IgD-negative memory B cell (primary cell): Measurements from ENCODE around the gene FRMD8. TPM values are rescaled to one million over a fixed set of nuclear protein-coding genes. Genes with fewer than 3 reads are reported as not detected.
A peak's percentile ranks its signal among the peaks of the same experiment; 100 is the strongest.

Source experiments
- H3K27ac Mint-ChIP-seq, 3 donors: one replicate each; pipeline ENCODE4 v1.8.0; 2020 to 2022; ENCODE audit warnings: mild to moderate bottlenecking in 3 of 3, mixed read lengths in 3 of 3, moderate library complexity in 1 of 3
- H3K27me3 Mint-ChIP-seq: one replicate; pipeline ENCODE4 v1.8.0; 2021; ENCODE audit warnings: mixed read lengths
- H3K36me3 Mint-ChIP-seq: one replicate; pipeline ENCODE4 v1.8.0; 2020; ENCODE audit warnings: mild to moderate bottlenecking, mixed read lengths
- H3K4me1 Mint-ChIP-seq, 3 donors: one replicate each; pipeline ENCODE4 v1.8.0; 2020 to 2022; ENCODE audit warnings: mixed read lengths in 3 of 3, mild to moderate bottlenecking in 1 of 3
- H3K4me3 Mint-ChIP-seq, 4 donors: one replicate each; pipeline ENCODE4 v1.8.0; 2020 to 2022; ENCODE audit warnings: mild to moderate bottlenecking in 4 of 4, mixed read lengths in 4 of 4, moderate library complexity in 3 of 4
- H3K9me3 Mint-ChIP-seq, 3 donors: one replicate each; pipeline ENCODE4 v1.8.0; 2020 to 2021; ENCODE audit warnings: mixed read lengths in 3 of 3, mild to moderate bottlenecking in 1 of 3
- polyA plus RNA-seq: library from polyadenylated mRNA; unstranded; fragments of 300-500 nt; fragmentation: Illumina TruSeq; gene quantifications from one replicate; pipeline ENCODE4 v1.2.3, GENCODE V29; 2021

Gene FRMD8
- polyA plus RNA-seq, 1 donor from 2014 or later = 54.2 TPM

DNA sequence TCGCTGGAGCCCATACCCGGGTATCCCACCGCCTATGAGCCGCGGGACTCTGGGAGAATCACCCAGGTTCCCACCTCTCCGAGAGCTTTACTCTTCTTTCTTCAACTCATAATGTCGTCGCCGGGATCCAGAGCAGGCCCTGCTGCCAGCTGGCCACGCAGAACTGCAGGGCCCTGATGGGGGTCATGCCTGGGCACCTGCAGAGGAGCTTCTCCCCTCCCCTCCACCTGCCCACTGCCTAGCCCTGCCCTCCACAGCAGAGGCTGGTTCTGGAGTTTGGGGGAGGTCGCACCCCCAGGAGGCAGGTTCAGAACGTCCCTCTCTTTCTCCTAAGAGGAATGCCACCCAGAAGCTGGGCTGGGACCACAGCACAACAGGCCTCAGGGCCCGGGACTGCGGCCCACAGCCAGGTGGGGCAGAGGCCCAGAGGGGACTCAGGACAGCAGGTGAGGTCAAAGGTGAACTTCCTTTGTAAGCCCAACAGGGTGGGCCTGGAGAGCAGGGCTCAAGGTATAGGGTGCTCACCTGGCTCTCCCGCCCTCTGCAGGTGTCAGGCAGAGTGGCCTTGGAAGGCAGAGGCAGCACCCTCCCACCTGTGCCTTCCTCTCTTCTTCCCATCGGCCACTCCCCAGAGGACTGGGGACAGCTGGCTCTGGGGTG is 5.8 kb upstream of the FRMD8 start:
- peaks cover 20 to 28% (median 28%) of the 10 kb centered on the region in 3 donors for H3K4me1 Mint-ChIP-seq
- H3K36me3 Mint-ChIP-seq = no peaks in the 10 kb centered on the region
- no peaks in the 10 kb centered on the region for H3K27me3 Mint-ChIP-seq

DNA sequence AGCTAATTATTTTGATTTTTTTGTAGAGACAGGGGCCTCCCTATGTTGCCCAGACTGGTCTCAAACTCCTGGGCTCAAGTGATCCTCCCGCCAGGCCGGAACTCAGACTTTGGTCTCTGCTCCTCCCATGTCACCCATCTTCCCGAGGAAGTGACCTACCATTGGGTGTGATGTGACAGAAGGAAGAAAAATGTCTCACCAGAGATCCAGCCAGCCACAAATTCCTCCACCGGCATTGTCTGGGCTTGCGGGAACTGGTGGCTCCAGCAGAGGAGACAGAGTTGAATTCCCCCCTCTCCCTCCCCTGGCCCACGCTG is 4.8 kb upstream of the FRMD8 start:
- Mint-ChIP-seq H3K27me3 (no peaks in the 10 kb centered on the region), H3K4me1 (peaks cover 20 to 28% (median 28%) of the 10 kb centered on the region in 3 donors), H3K27ac (peak overlapping the region; percentile 86 to 99 (median 93)), H3K36me3 (no peaks in the 10 kb centered on the region), H3K9me3 (no peaks in the 10 kb centered on the region), H3K4me3 (peak overlapping the region; percentile 89 to 99 (median 92))

More for the DNA sequence above, 5.8 kb upstream of the FRMD8 start:
- Mint-ChIP-seq H3K9me3 (no peaks in the 10 kb centered on the region), H3K27ac (peak overlapping the region in 2 of 3 donors; percentile 86 to 93), H3K4me3 (peak overlapping the region in 2 of 4 donors; percentile 32 to 77)

DNA sequence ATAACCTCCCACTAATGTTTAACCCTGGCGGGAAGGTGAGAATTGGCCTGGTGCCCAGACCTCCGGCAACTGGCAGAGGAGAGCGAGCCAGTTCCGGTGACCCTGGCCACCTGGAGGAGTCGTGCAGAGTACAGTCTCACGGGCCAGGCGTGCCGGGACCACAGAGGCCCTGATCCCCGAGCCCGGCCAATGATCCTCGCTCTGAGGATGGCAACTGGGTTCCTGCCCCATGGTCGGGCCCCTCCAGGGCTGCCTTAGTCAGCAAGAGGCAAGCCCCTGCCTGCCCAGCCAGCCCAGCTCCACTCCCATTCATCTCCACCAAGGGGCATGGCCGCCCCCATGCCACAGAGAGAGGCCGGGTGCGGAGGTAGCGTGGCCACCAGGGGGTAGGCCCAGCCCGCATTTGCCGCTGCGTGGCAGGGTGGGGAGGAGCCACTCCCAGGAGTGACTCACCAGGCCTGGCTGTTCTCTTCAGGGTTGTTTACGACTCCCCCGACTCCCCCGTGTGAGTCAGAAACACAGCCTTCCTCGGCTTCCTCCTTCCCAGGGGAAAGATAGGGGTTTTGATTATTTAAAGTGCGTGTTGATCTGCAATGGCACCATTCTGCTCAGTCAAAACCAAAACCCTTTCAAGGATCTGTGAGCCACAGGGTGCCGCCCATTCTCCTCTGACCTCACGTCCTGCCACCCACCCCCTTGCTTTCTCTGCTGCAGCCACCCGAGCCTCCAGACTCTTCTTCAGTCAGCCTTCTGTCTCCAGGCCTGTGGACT is 4.2 kb upstream of the FRMD8 start, which contains the start of gene SLC25A45:
TSS of gene SLC25A45 (minus strand) at position 614 of the 771 bp plus-strand sequence. CDS start 695 bp downstream, outside the sequence.
- Mint-ChIP-seq H3K27ac (peak within 1 kb of the TSS; percentile 86 to 99 (median 93)), H3K4me1 (peaks cover 20 to 28% (median 28%) of the 10 kb centered on the region in 3 donors), H3K9me3 (no peaks in the 10 kb centered on the region), H3K4me3 (peak within 1 kb of the TSS; percentile 89 to 99 (median 92)), H3K36me3 (no peaks in the 10 kb centered on the region), H3K27me3 (no peaks in the 10 kb centered on the region)

DNA sequence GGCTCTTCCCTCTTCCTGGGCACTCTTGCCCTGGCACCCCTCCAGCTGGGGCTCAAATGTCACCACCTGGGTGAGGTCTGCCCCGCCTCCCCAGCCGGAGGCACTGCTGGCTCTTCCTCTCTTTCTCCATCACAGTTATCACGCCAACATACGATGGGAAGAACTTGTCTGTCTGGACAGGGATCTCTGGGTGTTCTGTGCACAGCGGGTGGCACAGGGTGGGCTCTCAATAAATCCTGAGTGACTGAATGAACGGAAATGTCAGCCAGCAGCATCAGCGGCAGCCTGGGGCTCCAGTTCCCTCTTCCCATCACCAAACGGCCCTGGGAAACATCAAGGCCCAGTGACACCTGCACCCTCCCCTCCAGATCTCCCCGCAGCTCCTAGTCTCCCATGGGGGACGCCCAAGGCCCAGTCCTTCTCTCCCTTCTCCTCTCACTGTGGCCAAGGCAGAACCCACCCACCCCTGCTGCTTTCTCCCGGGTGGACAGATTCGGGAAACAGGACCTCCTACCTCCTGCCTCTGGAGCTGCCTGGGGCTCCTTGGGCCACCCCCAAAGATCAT is 3.6 kb upstream of the FRMD8 start:
- H3K27ac Mint-ChIP-seq = peak overlapping the region; percentile 86 to 99 (median 93)
- no peaks in the 10 kb centered on the region for H3K36me3 Mint-ChIP-seq
- H3K27me3 Mint-ChIP-seq = no peaks in the 10 kb centered on the region
- H3K4me1 Mint-ChIP-seq = peaks cover 18 to 25% (median 23%) of the 10 kb centered on the region in 3 donors
- H3K9me3 Mint-ChIP-seq = no peaks in the 10 kb centered on the region
- peak overlapping the region; percentile 89 to 99 (median 92) for H3K4me3 Mint-ChIP-seq

DNA sequence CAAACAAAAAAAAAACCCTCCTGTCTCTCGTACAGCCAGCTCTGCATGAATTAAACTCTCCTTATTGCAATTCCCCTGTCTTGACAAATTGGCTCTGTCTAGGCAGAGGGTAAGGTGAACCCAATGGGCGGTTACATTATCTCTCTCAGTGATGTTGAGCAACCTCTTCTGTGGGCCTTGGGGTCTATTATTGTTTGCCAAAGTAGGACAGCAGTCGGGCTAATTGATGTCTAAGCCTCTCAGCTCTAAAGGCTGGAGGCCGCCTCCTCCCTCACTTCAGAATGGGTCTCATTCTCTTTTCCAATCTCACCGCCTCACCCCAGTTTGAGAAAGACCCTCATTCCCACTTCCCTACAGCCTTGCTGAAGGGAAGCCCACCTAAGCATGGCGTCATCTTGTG is 2.7 kb upstream of the FRMD8 start:
- Mint-ChIP-seq H3K4me3 (peak overlapping the region; percentile 50 to 89 (median 74)), H3K4me1 (peaks cover 18 to 26% (median 23%) of the 10 kb centered on the region in 3 donors)

DNA sequence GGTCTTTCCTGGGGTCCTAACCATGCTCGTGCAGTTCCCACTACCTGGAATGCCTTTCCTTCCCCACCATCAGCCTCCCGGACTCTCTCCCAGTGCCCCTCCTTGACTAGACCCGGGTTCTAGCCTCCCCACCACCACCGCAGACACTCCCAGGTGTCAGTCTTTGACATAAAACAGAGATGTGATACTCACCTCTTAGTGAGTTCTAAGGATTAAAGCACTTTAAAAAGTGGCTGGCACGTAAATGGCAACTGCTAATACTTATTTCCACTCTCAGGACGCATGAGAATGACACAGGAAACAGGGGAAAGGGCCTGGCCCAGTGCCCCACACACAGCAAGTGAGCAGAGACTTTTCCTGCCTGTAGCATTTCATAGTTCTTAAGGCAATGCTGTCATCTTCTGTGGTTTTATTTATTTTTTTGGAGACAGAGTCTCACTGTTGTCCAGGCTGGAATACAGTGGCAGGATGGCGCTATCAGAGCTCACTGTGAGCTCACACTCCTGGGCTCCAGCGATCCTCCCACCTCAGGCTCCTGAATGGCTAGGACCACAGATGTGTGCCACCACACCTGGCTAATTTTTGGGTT is 2.0 kb upstream of the FRMD8 start:
- Mint-ChIP-seq H3K9me3 (no peaks in the 10 kb centered on the region), H3K36me3 (no peaks in the 10 kb centered on the region), H3K27me3 (no peaks in the 10 kb centered on the region), H3K27ac (peak overlapping the region; percentile 16 to 92 (median 85)), H3K4me3 (peak overlapping the region; percentile 50 to 89 (median 66)), H3K4me1 (peaks cover 20 to 29% (median 26%) of the 10 kb centered on the region in 3 donors)

More for the DNA sequence above, 2.7 kb upstream of the FRMD8 start:
- H3K36me3 Mint-ChIP-seq = no peaks in the 10 kb centered on the region
- no peaks in the 10 kb centered on the region for H3K27me3 Mint-ChIP-seq
- peak overlapping the region; percentile 16 to 93 (median 92) for H3K27ac Mint-ChIP-seq
- H3K9me3 Mint-ChIP-seq = no peaks in the 10 kb centered on the region

- Mint-ChIP-seq H3K4me1 (peaks cover 14 to 32% (median 20%) of the 10 kb centered on the region in 3 donors), H3K27ac (peak overlapping the region in 2 of 3 donors; percentile 26 to 39), H3K36me3 (no peaks in the 10 kb centered on the region), H3K9me3 (no peaks in the 10 kb centered on the region), H3K27me3 (no peaks in the 10 kb centered on the region), H3K4me3 (peak overlapping the region; percentile 62 to 89 (median 84))
These were observed 2.3 kb downstream of the FRMD8 start for GRCh38 chr11:65388731-65389130.

- H3K4me1 Mint-ChIP-seq = peaks cover 13 to 27% (median 13%) of the 10 kb centered on the region in 3 donors
- H3K27me3 Mint-ChIP-seq = no peaks in the 10 kb centered on the region
- peak overlapping the region in 2 of 4 donors; percentile 79 to 89 for H3K4me3 Mint-ChIP-seq
- H3K9me3 Mint-ChIP-seq = no peaks in the 10 kb centered on the region
- peak overlapping the region; percentile 2 to 39 (median 26) for H3K27ac Mint-ChIP-seq
- H3K36me3 Mint-ChIP-seq = no peaks in the 10 kb centered on the region
These were observed 3.0 kb downstream of the FRMD8 start for GRCh38 chr11:65389294-65389980.

DNA sequence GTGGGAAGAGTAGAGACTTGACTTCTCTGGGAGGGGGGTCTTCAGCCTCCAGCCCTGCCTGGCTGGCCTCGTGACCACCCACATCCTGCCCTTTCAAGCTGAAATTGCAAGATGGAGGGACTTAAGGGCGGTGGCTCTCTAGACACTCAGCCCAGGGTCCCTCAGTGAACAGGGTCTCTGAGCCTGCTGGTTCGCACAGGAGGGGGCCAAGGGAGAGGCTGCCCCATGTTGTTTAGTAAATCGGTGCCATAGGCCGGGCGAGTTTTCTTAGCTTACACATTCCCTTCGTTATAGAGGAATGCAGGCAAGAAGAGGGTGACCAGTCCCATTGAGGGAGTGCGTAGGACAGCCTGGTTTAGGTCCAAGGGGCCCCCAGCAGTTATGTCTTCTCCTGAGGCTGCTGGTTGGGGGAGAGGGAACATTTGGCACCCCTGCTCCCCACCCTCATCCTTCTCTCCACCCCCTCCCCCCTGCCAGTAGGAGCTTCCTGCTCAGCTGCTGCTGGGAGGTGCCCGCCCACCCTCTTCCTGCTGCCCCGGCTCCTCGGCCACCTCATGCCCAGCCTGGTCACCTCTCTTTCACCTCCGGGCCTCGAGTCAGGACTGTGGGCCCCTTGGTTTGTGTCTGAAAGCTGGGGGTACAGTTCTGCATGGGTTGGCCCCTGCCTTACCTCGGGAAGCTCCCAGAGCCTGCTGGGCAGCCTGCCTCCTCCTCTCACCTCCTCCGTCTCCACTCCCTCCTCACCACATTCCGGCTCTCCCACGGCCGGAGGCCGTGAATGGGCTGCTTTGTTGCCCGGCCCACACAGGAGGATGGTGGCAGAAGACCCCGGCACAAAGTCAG is 3.9 kb downstream of the FRMD8 start:
- peak overlapping the region in 2 of 4 donors; percentile 39 to 55 for H3K4me3 Mint-ChIP-seq
- H3K4me1 Mint-ChIP-seq = peaks cover 11 to 26% (median 13%) of the 10 kb centered on the region in 3 donors
- no peaks in the 10 kb centered on the region for H3K9me3 Mint-ChIP-seq
- no peaks in the 10 kb centered on the region for H3K27me3 Mint-ChIP-seq
- H3K27ac Mint-ChIP-seq = peak overlapping the region; percentile 2 to 81 (median 60)
- H3K36me3 Mint-ChIP-seq = no peaks in the 10 kb centered on the region

GRCh38 chr11:65390996-65391395 is 4.6 kb downstream of the FRMD8 start:
- no peaks in the 10 kb centered on the region for H3K27me3 Mint-ChIP-seq
- H3K4me1 Mint-ChIP-seq = peaks cover 11 to 26% (median 13%) of the 10 kb centered on the region in 3 donors
- no peaks in the 10 kb centered on the region for H3K9me3 Mint-ChIP-seq
- H3K4me3 Mint-ChIP-seq = peak overlapping the region in 2 of 4 donors; percentile 35 to 54
- no peaks in the 10 kb centered on the region for H3K36me3 Mint-ChIP-seq
- H3K27ac Mint-ChIP-seq = peak overlapping the region in 2 of 3 donors; percentile 53 to 90

GRCh38 chr11:65392186-65392829 is 5.9 kb downstream of the FRMD8 start:
- H3K4me3 Mint-ChIP-seq = peak overlapping the region in 2 of 4 donors; percentile 17 to 23
- peaks cover 13 to 27% (median 15%) of the 10 kb centered on the region in 3 donors for H3K4me1 Mint-ChIP-seq
- H3K27me3 Mint-ChIP-seq = no peaks in the 10 kb centered on the region
- H3K27ac Mint-ChIP-seq = peak overlapping the region in 1 of 3 donors; percentile 23
- peaks cover 2% of the 10 kb centered on the region for H3K36me3 Mint-ChIP-seq
- H3K9me3 Mint-ChIP-seq = no peaks in the 10 kb centered on the region

GRCh38 chr11:65392899-65393298 is 6.5 kb downstream of the FRMD8 start:
- Mint-ChIP-seq H3K4me3 (no peak overlapping the region), H3K9me3 (no peaks in the 10 kb centered on the region), H3K4me1 (peaks cover 13 to 28% (median 17%) of the 10 kb centered on the region in 3 donors), H3K27me3 (no peaks in the 10 kb centered on the region), H3K36me3 (peaks cover 2% of the 10 kb centered on the region), H3K27ac (no peak overlapping the region)

DNA sequence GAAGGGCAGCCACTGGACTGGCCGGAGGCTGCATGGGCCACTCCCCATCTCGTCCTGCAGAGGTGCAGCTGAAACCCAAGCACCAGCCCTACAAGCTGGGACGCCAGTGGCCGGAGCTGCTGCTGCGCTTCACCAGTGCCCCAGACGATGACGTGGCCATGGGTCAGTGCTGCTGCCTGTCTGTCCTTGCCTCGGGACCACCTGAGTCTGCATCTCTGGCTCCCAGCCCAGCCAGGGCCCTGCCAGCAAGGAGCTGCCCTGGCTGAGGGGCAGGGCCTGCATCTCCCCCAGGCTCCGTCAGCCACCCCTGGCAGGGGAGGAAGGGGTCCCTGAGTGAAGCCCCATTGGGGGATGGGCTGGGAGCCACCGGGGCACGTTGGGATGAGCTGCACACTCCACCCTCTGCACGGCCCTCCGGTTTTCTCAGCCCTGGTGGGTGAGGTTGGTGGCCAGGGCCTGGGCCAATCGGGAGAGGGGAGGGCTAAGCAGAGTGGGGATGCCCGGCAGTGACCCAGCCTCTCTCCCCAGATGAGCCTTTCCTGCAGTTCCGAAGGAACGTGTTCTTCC is 7.2 kb downstream of the FRMD8 start:
- Mint-ChIP-seq H3K4me3 (no peak overlapping the region), H3K9me3 (no peaks in the 10 kb centered on the region), H3K27me3 (no peaks in the 10 kb centered on the region), H3K4me1 (peaks cover 8 to 23% (median 14%) of the 10 kb centered on the region in 3 donors), H3K36me3 (peaks cover 2% of the 10 kb centered on the region), H3K27ac (no peak overlapping the region)
